ENCODE results near the gene KIF2A. TPM values are rescaled to one million over a fixed set of nuclear protein-coding genes. Genes with fewer than 3 reads are reported as not detected.
"Not testable (repeated sequence)": the region's sequence is repeated elsewhere in the genome, so short reads cannot be mapped to it uniquely, and the experiment has no call there.

KIF2A gene
- total RNA-seq, 3 donors from 2014 or later: 50.8 to 57.4 (median 51.7) TPM

DNA sequence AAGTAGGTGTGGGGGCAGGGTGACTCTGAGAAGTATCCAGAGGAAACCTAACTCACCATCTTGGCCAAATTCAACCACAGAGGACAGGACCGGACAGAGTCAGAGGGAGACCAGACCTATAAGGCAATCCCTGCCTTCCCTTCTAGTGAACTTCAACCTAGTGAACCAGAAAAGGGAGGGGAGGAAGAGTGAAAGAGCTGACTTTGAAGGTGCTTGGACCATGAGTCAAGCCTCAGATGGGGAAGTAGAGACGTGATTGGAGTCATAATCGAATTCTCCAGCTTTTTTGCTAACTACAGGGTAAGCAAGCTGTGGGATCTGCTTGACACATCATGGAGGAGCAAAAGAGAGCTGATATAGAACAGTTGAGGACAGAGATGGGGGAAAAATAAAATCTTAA lies 18.8 kb upstream of the KIF2A start:
- H3K4me3 ChIP-seq: no peak overlapping the region
- no peaks in the 10 kb centered on the region for H3K36me3 ChIP-seq
- intact Hi-C loops (cut with DNase I; ENCODE audit: low total_unique reads): no loop called here
- no peaks in the 10 kb centered on the region for H3K4me1 ChIP-seq
- H3K9me3 ChIP-seq: no peaks in the 10 kb centered on the region
- DNase-seq (ENCODE audit: low spot score in 2 of 2): no peak
- H3K27ac ChIP-seq: no peak overlapping the region
- TF ChIP-seq POLR2AphosphoS5 (IDR thresholded peaks at IDR 0.05) (no peak), POLR2A (IDR thresholded peaks at IDR 0.05) (no peak)
- TF ChIP-seq, protein P1, sequence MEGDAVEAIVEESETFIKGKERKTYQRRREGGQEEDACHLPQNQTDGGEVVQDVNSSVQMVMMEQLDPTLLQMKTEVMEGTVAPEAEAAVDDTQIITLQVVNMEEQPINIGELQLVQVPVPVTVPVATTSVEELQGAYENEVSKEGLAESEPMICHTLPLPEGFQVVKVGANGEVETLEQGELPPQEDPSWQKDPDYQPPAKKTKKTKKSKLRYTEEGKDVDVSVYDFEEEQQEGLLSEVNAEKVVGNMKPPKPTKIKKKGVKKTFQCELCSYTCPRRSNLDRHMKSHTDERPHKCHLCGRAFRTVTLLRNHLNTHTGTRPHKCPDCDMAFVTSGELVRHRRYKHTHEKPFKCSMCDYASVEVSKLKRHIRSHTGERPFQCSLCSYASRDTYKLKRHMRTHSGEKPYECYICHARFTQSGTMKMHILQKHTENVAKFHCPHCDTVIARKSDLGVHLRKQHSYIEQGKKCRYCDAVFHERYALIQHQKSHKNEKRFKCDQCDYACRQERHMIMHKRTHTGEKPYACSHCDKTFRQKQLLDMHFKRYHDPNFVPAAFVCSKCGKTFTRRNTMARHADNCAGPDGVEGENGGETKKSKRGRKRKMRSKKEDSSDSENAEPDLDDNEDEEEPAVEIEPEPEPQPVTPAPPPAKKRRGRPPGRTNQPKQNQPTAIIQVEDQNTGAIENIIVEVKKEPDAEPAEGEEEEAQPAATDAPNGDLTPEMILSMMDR (IDR thresholded peaks at IDR 0.05): no peak
- H3K27me3 ChIP-seq: no peaks in the 10 kb centered on the region

DNA sequence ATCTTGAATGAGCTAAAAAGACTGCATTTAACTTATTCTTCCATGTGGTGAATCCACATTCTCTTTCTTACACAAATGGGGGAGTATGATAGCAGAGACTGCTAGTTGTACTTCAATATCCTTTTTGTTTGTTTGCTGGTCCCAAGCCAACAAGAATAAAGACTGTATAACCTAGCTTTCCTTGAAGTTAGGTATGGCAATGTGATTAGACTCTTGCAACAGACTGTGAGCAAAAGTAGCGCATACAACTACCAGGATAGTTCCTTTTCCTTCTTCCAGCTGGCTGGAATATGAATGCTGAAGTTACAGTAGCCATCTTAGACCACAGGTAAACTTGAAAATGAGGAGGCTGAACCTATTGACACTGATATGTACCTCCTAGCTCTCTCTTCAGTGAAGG lies 17.9 kb upstream of the KIF2A start:
- Histone ChIP-seq H3K4me1 (no peaks in the 10 kb centered on the region), H3K9me3 (no peaks in the 10 kb centered on the region), H3K4me3 (no peak overlapping the region), H3K27me3 (no peaks in the 10 kb centered on the region), H3K27ac (no peak overlapping the region), H3K36me3 (no peaks in the 10 kb centered on the region)
- TF ChIP-seq, protein P1 (IDR thresholded peaks at IDR 0.05): no peak
- TF ChIP-seq POLR2A (IDR thresholded peaks at IDR 0.05) (no peak), POLR2AphosphoS5 (IDR thresholded peaks at IDR 0.05) (no peak)
- intact Hi-C loops (cut with DNase I; ENCODE audit: low total_unique reads): no loop called here
- no peak for DNase-seq (ENCODE audit: low spot score in 2 of 2)

DNA sequence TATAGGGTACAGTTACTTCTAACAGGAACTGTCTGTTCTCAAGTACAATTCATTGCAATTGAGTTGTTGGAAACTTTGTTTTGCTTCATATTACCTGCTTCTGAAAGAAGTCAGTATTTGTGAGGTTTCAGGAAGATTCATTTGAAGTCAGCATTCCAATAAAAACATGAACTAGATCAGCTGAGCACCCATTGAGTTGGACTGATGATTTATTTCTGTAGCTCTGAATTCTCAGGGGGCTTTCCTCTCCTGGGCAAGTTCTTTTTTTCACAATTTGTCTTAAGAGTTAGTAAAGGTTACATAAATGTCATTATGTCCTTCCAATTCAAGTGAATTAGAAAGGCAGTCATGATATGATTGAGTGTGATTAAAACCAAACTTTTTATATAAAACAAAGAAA lies 16.2 kb upstream of the KIF2A start:
- Histone ChIP-seq H3K4me1 (no peaks in the 10 kb centered on the region), H3K27ac (no peak overlapping the region), H3K4me3 (no peak overlapping the region), H3K27me3 (no peaks in the 10 kb centered on the region), H3K9me3 (no peaks in the 10 kb centered on the region), H3K36me3 (no peaks in the 10 kb centered on the region)
- TF ChIP-seq POLR2A (IDR thresholded peaks at IDR 0.05) (no peak), POLR2AphosphoS5 (IDR thresholded peaks at IDR 0.05) (no peak)
- TF ChIP-seq, protein P1 (IDR thresholded peaks at IDR 0.05): no peak
- intact Hi-C loops (cut with DNase I; ENCODE audit: low total_unique reads): no loop called here
- DNase-seq (ENCODE audit: low spot score in 2 of 2): no peak

- H3K27ac ChIP-seq; H3K36me3 ChIP-seq; H3K27me3 ChIP-seq; H3K4me3 ChIP-seq; DNase-seq (ENCODE audit: low spot score in 2 of 2); H3K9me3 ChIP-seq; H3K4me1 ChIP-seq; intact Hi-C loops (cut with DNase I; ENCODE audit: low total_unique reads): not testable (repeated sequence)
Observed at GRCh38 chr5:62291829-62292228, 14.2 kb upstream of the KIF2A start.

- H3K27me3 ChIP-seq: no peaks in the 10 kb centered on the region
- H3K36me3 ChIP-seq: no peaks in the 10 kb centered on the region
- intact Hi-C loops (cut with DNase I; ENCODE audit: low total_unique reads): no loop called here
- TF ChIP-seq POLR2AphosphoS5 (IDR thresholded peaks at IDR 0.05) (no peak), POLR2A (IDR thresholded peaks at IDR 0.05) (no peak)
- TF ChIP-seq, protein P1 (IDR thresholded peaks at IDR 0.05): no peak
- H3K27ac ChIP-seq: no peak overlapping the region
- H3K4me3 ChIP-seq: no peak overlapping the region
- DNase-seq (ENCODE audit: low spot score in 2 of 2): no peak
- H3K4me1 ChIP-seq: no peaks in the 10 kb centered on the region
- H3K9me3 ChIP-seq: no peaks in the 10 kb centered on the region
Observed at GRCh38 chr5:62296998-62297397, 9.0 kb upstream of the KIF2A start.

DNA sequence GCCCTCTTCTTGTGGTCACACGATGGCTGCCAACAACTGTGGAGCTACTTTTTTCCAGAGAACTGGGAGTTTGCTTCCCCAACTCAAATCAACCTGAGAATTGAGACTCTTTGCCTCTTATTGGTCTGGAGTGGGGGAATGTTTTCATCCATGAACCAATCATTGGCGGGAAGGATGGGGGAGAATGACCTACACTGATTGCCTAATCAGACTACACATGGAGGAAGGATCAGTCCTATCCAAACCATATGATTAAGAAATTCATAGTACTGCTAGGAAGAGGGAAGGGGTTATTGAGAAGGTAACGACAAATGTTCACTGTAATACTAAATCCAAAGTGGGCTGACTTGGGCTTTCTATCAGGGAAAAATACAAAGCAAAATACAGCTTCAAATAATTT lies 7.9 kb upstream of the KIF2A start:
- Histone ChIP-seq H3K27me3 (no peaks in the 10 kb centered on the region), H3K27ac (no peak overlapping the region), H3K9me3 (no peaks in the 10 kb centered on the region), H3K36me3 (no peaks in the 10 kb centered on the region), H3K4me3 (no peak overlapping the region), H3K4me1 (no peaks in the 10 kb centered on the region)
- no peak for DNase-seq (ENCODE audit: low spot score in 2 of 2)
- intact Hi-C loops (cut with DNase I; ENCODE audit: low total_unique reads): no loop called here
- TF ChIP-seq POLR2AphosphoS5 (IDR thresholded peaks at IDR 0.05) (no peak), POLR2A (IDR thresholded peaks at IDR 0.05) (no peak)
- TF ChIP-seq, protein P1 (IDR thresholded peaks at IDR 0.05): no peak

Measured in breast epithelium (tissue), 4 donors.